ENCODE data around the gene ZNF345.

DNA sequence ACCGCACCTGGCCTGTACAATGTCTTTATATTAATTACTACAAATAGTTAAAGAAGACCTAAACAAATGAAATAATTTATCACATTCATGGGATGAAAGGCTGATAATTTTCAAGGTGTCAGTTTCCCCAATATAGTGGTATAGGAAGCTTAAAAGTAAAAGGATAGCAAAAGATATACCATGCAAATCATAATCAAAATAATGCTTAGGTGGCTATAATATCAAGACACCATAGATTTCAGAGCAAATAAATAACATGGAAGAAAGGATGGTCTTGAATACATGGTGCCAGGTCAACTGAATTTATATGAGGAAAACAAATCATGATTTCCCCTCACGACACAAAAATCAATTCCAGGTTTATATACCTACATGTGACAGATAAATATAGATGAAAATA, 17.2 kb upstream of the ZNF345 start:
- TF ChIP-seq CTCF (IDR thresholded peaks at IDR 0.05; ENCODE audit: borderline replicate concordance, extremely low read depth, low read length, poor library complexity, severe bottlenecking) (no peak), EZH2 (IDR thresholded peaks at IDR 0.05; ENCODE audit: borderline replicate concordance, low read depth, low read length, severe bottlenecking) (no peak)
